ENCODE results near the gene LRRC8A. TPM values are rescaled to one million over a fixed set of nuclear protein-coding genes. Genes with fewer than 3 reads are reported as not detected.

Gene LRRC8A
- total RNA-seq, 2 experiments from 2014 or later: 22.9 to 26.9 TPM

DNA sequence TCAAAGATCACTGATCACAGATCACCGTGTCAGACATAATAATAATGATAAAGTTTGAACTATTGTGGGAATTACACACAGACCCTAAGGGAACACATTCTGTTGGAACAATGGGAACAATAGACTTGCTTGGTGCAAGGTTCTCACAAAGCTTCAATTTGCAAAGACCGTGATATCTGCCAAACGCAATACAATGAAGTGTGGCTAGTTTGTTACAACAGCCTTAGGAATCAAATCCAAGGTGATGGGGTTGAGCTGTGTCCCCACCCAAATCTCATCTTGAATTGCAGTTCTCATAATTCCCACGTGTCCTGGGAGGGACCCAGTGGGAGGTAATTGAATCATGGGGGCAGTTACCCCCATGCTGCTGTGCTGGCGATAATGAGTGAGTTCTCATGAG, 21.0 kb upstream of the LRRC8A start:
- no peak for TF ChIP-seq CTCF (conservative IDR thresholded peaks at IDR 0.05; ENCODE audit: low read length)
- TF ChIP-seq EZH2phosphoT487 (IDR thresholded peaks at IDR 0.05; ENCODE audit: borderline replicate concordance, low read depth, low read length): no peak
- H3K9me3 ChIP-seq (ENCODE audit: low read length): no peaks in the 10 kb centered on the region
- H3K4me1 ChIP-seq (ENCODE audit: insufficient read depth, low read length, poor library complexity, severe bottlenecking): peaks cover 4% of the 10 kb centered on the region
- no peaks in the 10 kb centered on the region for H3K79me2 ChIP-seq (ENCODE audit: insufficient read depth, low read depth, low read length)
- ChIA-PET CTCF (ENCODE audit: unreplicated experiment) (no interaction called here), POLR2A (no interaction called here)
- H4K20me1 ChIP-seq (ENCODE audit: insufficient read depth, low read length): no peaks in the 10 kb centered on the region
- intact Hi-C loops (cut with micrococcal nuclease; ENCODE audit: unreplicated experiment): loop anchor here (5.0 kb wide), 2 partner anchors 86 to 146 kb away; partner anchors contain the start of genes DOLK and NUP188
- H3K9me2 ChIP-seq (ENCODE audit: insufficient read depth, low read length): no peaks in the 10 kb centered on the region
- no peak overlapping the region for H2AFZ ChIP-seq (ENCODE audit: low read length)
- H3K27ac ChIP-seq (ENCODE audit: low read depth, low read length, poor library complexity, severe bottlenecking): no peak overlapping the region
- no peak overlapping the region for H3K4me2 ChIP-seq (ENCODE audit: low read length)
- H3K36me3 ChIP-seq (ENCODE audit: insufficient read depth, low read length): 0 out of 2 replicates have a peak, but pooled peaks cover 3% of the 10 kb centered on the region
- no peak for DNase-seq (ENCODE audit: low spot score)
- BruUV-seq (replicated peaks): TSS peak; percentile 36
- H3K4me3 ChIP-seq (ENCODE audit: low read depth, low read length, poor library complexity, severe bottlenecking): no peak overlapping the region

GRCh38 chr9:128861501-128861900, 20.4 kb upstream of the LRRC8A start:
- H3K27ac ChIP-seq (ENCODE audit: low read depth, low read length, poor library complexity, severe bottlenecking): no peak overlapping the region
- no peak overlapping the region for H2AFZ ChIP-seq (ENCODE audit: low read length)
- no peak overlapping the region for H3K4me2 ChIP-seq (ENCODE audit: low read length)
- no peaks in the 10 kb centered on the region for H3K9me3 ChIP-seq (ENCODE audit: low read length)
- TF ChIP-seq EZH2phosphoT487 (IDR thresholded peaks at IDR 0.05; ENCODE audit: borderline replicate concordance, low read depth, low read length) (no peak), CTCF (conservative IDR thresholded peaks at IDR 0.05; ENCODE audit: low read length) (no peak)
- CTCF ChIA-PET (ENCODE audit: unreplicated experiment): interaction anchor here (1.1 to 2.2 kb wide), 2 partner anchors 21 to 67 kb away, joined by 5 read pairs; no protein-coding TSS in a partner anchor
- no peaks in the 10 kb centered on the region for H3K79me2 ChIP-seq (ENCODE audit: insufficient read depth, low read depth, low read length)
- no peaks in the 10 kb centered on the region for H3K9me2 ChIP-seq (ENCODE audit: insufficient read depth, low read length)
- 0 out of 2 replicates have a peak, but pooled peaks cover 3% of the 10 kb centered on the region for H3K36me3 ChIP-seq (ENCODE audit: insufficient read depth, low read length)
- DNase-seq (ENCODE audit: low spot score): no peak
- no peaks in the 10 kb centered on the region for H4K20me1 ChIP-seq (ENCODE audit: insufficient read depth, low read length)
- no TSS peak for BruUV-seq (replicated peaks)
- peaks cover 4% of the 10 kb centered on the region for H3K4me1 ChIP-seq (ENCODE audit: insufficient read depth, low read length, poor library complexity, severe bottlenecking)
- POLR2A ChIA-PET: interaction anchor here (0.8 to 1.3 kb wide), 2 partner anchors 67 to 167 kb away, joined by 3 to 6 read pairs; partner anchors contain the start of gene SH3GLB2
- H3K4me3 ChIP-seq (ENCODE audit: low read depth, low read length, poor library complexity, severe bottlenecking): no peak overlapping the region
- intact Hi-C loops (cut with micrococcal nuclease; ENCODE audit: unreplicated experiment): loop anchor here (5.0 kb wide), 2 partner anchors 86 to 146 kb away; partner anchors contain the start of genes DOLK and NUP188

DNA sequence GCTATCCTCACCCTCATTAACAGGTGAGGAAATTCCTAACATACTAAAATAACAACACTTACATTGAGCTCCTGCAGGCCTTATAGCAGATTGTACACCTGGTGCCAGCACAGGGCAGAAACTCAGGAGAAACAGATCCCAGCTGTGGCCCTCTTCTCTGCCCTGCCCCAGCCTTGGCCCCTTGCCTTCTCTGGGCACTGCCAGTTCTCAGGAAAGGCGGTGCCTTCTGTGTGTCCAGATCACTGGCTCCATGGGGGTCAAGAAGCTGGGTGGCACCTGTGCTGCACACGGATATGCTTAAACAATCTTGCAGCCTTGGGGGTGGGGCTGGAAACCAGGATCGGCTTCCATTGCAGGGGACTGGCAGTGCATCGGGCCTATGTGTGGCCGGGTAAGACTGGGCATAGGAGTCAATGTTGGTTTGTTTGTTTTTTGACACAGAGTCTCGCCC, 19.5 kb upstream of the LRRC8A start:
- no peak for DNase-seq (ENCODE audit: low spot score)
- Histone ChIP-seq H3K4me2 (ENCODE audit: low read length) (no peak overlapping the region), H3K27ac (ENCODE audit: low read depth, low read length, poor library complexity, severe bottlenecking) (no peak overlapping the region), H3K9me2 (ENCODE audit: insufficient read depth, low read length) (no peaks in the 10 kb centered on the region), H3K4me3 (ENCODE audit: low read depth, low read length, poor library complexity, severe bottlenecking) (no peak overlapping the region), H4K20me1 (ENCODE audit: insufficient read depth, low read length) (no peaks in the 10 kb centered on the region), H3K79me2 (ENCODE audit: insufficient read depth, low read depth, low read length) (no peaks in the 10 kb centered on the region), H3K36me3 (ENCODE audit: insufficient read depth, low read length) (0 out of 2 replicates have a peak, but pooled peaks cover 3% of the 10 kb centered on the region), H3K4me1 (ENCODE audit: insufficient read depth, low read length, poor library complexity, severe bottlenecking) (peaks cover 4% of the 10 kb centered on the region), H2AFZ (ENCODE audit: low read length) (no peak overlapping the region), H3K9me3 (ENCODE audit: low read length) (no peaks in the 10 kb centered on the region)
- TF ChIP-seq EZH2phosphoT487 (IDR thresholded peaks at IDR 0.05; ENCODE audit: borderline replicate concordance, low read depth, low read length): no peak
- CTCF ChIA-PET (ENCODE audit: unreplicated experiment): interaction anchor here (1.1 to 2.2 kb wide), 2 partner anchors 20 to 66 kb away, joined by 5 read pairs; no protein-coding TSS in a partner anchor
- intact Hi-C loops (cut with micrococcal nuclease; ENCODE audit: unreplicated experiment): loop anchor here (5.0 kb wide), 2 partner anchors 85 to 145 kb away; partner anchors contain the start of genes DOLK and NUP188
- POLR2A ChIA-PET: interaction anchor here (0.6 to 1.3 kb wide), 2 partner anchors 54 to 66 kb away, joined by 3 to 6 read pairs; no protein-coding TSS in a partner anchor
- BruUV-seq (replicated peaks): no TSS peak

Data from OCI-LY7 (cell line).